Breast epithelium (tissue), 4 donors: ENCODE data around the gene ARG1. TPM values are rescaled to one million over a fixed set of nuclear protein-coding genes. Genes with fewer than 3 reads are reported as not detected.

Experiments used
- DNase-seq, 2 donors: peaks; one replicate each; pipeline ENCODE4 v3.0.0-alpha.2; 2019; ENCODE audit warnings: low spot score in 2 of 2
- H3K27ac ChIP-seq, 2 donors: fragments of 200-600 bp; sonication (generic) in 1 of 2; one replicate each; pipeline ENCODE4 v1.5.1; 2016 to 2019; ENCODE audit warnings: mild to moderate bottlenecking in 1 of 2
- H3K27me3 ChIP-seq, 2 donors: fragments of 200-600 bp; sonication (generic) in 1 of 2; one replicate each; pipeline versions ENCODE4 v1.5.1 to v1.6.0; 2017 to 2019; ENCODE audit warnings: control low read depth in 1 of 2, mild to moderate bottlenecking in 1 of 2
- H3K36me3 ChIP-seq: fragments of 200-600 bp; one replicate; pipeline ENCODE4 v1.5.1; 2019
- H3K4me1 ChIP-seq, 2 donors: fragments of 200-600 bp; sonication (generic); one replicate each; pipeline ENCODE4 v1.5.1; 2016 to 2019; ENCODE audit warnings: control low read depth in 1 of 2
- H3K4me3 ChIP-seq, 3 donors: fragments of 200-600 bp; sonication (generic); 1 replicate in 2 of 3; 2 replicates in 1 of 3; pipeline ENCODE4 v1.5.1; 2016 to 2019; ENCODE audit warnings: mild to moderate bottlenecking in 3 of 3, moderate library complexity in 2 of 3
- H3K9me3 ChIP-seq, 2 donors: fragments of 200-600 bp; sonication (generic) in 1 of 2; one replicate each; pipeline ENCODE4 v1.5.1; 2016 to 2019; ENCODE audit warnings: control low read depth in 1 of 2
- POLR2A ChIP-seq: fragments of 450-650 bp; IDR thresholded peaks from one replicate; pipeline ENCODE4 v1.6.1; 2016; ENCODE audit warnings: antibody characterized with exemption, mild to moderate bottlenecking, moderate library complexity
- POLR2AphosphoS5 ChIP-seq, 3 donors: sonication (generic); formaldehyde crosslinking; IDR thresholded peaks; one replicate each; pipeline ENCODE4 v1.6.1; 2017; ENCODE audit warnings: antibody characterized with exemption in 3 of 3
- intact Hi-C: fragments of 100-400 bp; cut with DNase I; formaldehyde crosslinking; loops from one replicate; pipeline ENCODE4 v1.15.1; 2023; ENCODE audit warnings: low total_unique reads
- total RNA-seq, 3 donors: library from RNA; depleted of rRNA; stranded (reverse); fragments of >200 nt; gene quantifications; one replicate each; pipeline ENCODE4 v1.1.0, GENCODE V29; 2016
- TF ChIP-seq, protein P1 (sequence below), 3 donors: fragments of 450-650 bp; IDR thresholded peaks; one replicate each; pipeline ENCODE4 v1.5.1; 2016 to 2017; ENCODE audit warnings: antibody characterized with exemption in 3 of 3, mild to moderate bottlenecking in 3 of 3, moderate library complexity in 3 of 3

ARG1 gene
- total RNA-seq, 3 donors from 2014 or later, result 0.29 TPM; not detected in 2

DNA sequence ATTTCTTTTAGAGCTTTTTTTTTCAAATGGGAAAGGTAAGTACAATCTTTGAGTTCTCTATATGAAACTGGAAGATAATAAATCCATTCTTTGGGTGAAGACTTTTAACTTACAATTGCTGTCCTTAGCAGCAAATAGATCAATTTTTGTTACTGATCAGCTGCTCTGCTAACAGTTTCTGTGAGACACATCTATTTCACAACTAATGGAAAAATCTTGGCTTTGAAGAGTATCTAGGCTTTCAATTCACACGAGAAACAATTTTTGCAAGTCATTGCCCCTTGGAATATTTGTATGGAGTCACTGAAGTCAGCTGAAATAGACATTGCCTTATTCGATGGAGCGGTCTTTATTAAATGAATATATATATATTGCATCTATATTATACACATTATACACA, 20.5 kb upstream of the ARG1 start:
- H3K36me3 ChIP-seq, result no peaks in the 10 kb centered on the region
- H3K27me3 ChIP-seq, result no peaks in the 10 kb centered on the region
- H3K27ac ChIP-seq, result no peak overlapping the region
- TF ChIP-seq, protein P1, sequence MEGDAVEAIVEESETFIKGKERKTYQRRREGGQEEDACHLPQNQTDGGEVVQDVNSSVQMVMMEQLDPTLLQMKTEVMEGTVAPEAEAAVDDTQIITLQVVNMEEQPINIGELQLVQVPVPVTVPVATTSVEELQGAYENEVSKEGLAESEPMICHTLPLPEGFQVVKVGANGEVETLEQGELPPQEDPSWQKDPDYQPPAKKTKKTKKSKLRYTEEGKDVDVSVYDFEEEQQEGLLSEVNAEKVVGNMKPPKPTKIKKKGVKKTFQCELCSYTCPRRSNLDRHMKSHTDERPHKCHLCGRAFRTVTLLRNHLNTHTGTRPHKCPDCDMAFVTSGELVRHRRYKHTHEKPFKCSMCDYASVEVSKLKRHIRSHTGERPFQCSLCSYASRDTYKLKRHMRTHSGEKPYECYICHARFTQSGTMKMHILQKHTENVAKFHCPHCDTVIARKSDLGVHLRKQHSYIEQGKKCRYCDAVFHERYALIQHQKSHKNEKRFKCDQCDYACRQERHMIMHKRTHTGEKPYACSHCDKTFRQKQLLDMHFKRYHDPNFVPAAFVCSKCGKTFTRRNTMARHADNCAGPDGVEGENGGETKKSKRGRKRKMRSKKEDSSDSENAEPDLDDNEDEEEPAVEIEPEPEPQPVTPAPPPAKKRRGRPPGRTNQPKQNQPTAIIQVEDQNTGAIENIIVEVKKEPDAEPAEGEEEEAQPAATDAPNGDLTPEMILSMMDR (IDR thresholded peaks at IDR 0.05), result no peak
- TF ChIP-seq POLR2AphosphoS5 (IDR thresholded peaks at IDR 0.05) (no peak), POLR2A (no peak)
- intact Hi-C loops, result no loop called here
- no peak overlapping the region for H3K4me3 ChIP-seq
- DNase-seq, result no peak
- no peaks in the 10 kb centered on the region for H3K4me1 ChIP-seq
- no peaks in the 10 kb centered on the region for H3K9me3 ChIP-seq

DNA sequence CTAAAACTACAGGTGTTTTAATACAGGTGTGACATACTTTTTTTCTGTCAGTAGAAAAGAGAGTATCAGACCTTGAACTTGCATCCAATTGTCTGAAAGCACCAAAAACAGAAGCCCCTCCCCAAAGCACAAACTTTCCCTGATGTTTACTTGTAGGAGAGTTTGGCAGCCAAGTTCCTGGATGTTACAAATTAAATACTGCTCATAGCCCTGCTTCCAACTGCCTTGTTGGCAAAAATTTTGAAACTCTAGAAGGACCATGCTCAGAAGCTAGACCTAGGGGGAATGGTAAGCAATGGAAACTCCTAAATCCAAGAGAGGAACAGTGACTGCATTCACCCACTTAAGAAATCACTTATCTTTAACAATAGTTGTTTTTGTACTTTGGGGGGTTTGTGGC, 17.0 kb upstream of the ARG1 start:
- no peaks in the 10 kb centered on the region for H3K36me3 ChIP-seq
- H3K9me3 ChIP-seq, result no peaks in the 10 kb centered on the region
- H3K4me3 ChIP-seq, result no peak overlapping the region
- no peaks in the 10 kb centered on the region for H3K4me1 ChIP-seq
- H3K27ac ChIP-seq, result no peak overlapping the region
- no peaks in the 10 kb centered on the region for H3K27me3 ChIP-seq
- no peak for TF ChIP-seq POLR2AphosphoS5 (IDR thresholded peaks at IDR 0.05)
- TF ChIP-seq POLR2A, result no peak
- TF ChIP-seq, protein P1 (IDR thresholded peaks at IDR 0.05), result no peak
- DNase-seq, result no peak
- intact Hi-C loops, result no loop called here

DNA sequence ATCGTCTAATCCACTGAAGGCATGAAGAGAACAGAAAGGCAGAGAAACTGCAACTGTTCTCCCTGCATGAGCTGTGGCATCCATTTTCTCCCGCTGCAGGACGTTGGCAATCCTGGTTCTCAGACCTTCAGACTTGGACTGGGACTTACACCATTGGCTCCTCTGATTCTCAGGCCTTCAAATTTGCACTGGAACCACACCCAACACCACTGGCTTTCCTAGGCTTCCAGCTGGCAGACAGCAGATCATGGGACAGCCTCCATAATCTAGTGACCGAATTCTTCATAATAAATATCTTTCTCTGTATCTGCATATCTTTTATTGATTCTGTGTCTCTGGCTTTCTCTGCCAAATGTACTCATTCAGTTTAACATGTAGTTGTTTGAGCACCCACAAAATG, 14.1 kb upstream of the ARG1 start:
- intact Hi-C loops, result no loop called here
- no peaks in the 10 kb centered on the region for H3K27me3 ChIP-seq
- no peak for DNase-seq
- no peak overlapping the region for H3K27ac ChIP-seq
- H3K36me3 ChIP-seq, result no peaks in the 10 kb centered on the region
- H3K9me3 ChIP-seq, result no peaks in the 10 kb centered on the region
- no peak overlapping the region for H3K4me3 ChIP-seq
- no peaks in the 10 kb centered on the region for H3K4me1 ChIP-seq
- no peak for TF ChIP-seq POLR2AphosphoS5 (IDR thresholded peaks at IDR 0.05)
- TF ChIP-seq POLR2A, result no peak
- TF ChIP-seq, protein P1 (IDR thresholded peaks at IDR 0.05), result no peak

DNA sequence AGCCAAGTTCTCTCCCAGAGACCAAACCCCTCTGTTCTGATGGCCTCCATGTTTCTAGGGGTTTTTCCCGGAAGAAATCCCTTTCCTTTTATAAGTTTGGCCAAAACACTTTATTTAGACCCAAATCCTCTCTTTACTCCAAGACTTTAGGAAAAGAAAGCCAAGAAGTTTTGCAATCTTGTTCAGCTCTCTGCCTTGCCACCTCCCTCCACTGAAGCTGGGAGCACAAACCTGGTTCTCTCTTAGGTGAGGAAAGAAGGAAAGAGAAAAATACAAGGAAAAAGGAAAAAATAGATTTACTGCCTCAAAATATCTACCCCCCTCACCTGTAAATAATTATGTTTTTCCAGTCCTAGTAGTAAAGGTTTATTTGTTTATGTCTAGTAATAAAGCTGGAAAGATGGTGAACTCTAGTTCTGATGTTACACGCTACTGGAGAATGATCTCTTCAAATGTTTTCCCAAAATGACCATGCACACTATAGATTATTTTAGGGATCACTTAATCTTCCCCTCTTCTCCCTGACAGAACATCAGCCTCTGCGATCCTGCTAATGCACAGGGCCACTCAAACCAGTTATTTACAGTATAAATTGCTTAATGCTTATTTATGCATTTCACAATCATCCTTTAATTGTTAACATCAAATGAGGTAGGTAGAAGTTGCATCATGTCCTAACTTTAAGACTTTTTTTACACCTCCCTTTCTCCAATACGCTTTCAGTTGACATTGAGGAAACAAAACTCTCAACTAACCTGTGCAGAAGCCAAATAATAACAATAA, 10.9 kb upstream of the ARG1 start:
- H3K4me1 ChIP-seq, result no peaks in the 10 kb centered on the region
- H3K27me3 ChIP-seq, result no peaks in the 10 kb centered on the region
- H3K36me3 ChIP-seq, result no peaks in the 10 kb centered on the region
- DNase-seq, result no peak
- no peaks in the 10 kb centered on the region for H3K9me3 ChIP-seq
- H3K27ac ChIP-seq, result no peak overlapping the region
- no peak for TF ChIP-seq POLR2AphosphoS5 (IDR thresholded peaks at IDR 0.05)
- TF ChIP-seq, protein P1 (IDR thresholded peaks at IDR 0.05), result no peak
- no peak for TF ChIP-seq POLR2A
- H3K4me3 ChIP-seq, result no peak overlapping the region
- intact Hi-C loops, result no loop called here

DNA sequence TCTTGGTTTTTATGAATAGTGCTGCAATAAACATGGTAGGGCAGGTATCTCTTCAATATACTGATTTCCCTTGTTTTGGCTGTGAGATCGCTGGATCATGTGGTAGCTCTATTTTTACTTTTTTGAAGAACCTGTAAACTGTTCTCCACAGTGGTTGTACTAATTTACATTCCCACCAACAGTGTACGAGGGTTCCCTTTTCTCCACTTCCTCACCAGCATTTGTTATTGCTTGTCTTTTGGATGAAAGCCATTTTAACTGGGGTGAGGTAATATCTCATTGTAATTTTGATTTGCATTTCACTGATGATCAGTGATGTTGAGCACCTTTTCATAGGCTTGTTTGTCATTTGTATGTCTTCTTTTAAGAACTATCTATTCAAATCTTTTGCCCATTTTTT, 8.0 kb upstream of the ARG1 start:
- TF ChIP-seq, protein P1 (IDR thresholded peaks at IDR 0.05), result no peak
- TF ChIP-seq POLR2AphosphoS5 (IDR thresholded peaks at IDR 0.05) (no peak), POLR2A (no peak)
- H3K9me3 ChIP-seq, result no peaks in the 10 kb centered on the region
- H3K4me1 ChIP-seq, result no peaks in the 10 kb centered on the region
- no peak overlapping the region for H3K27ac ChIP-seq
- no peak overlapping the region for H3K4me3 ChIP-seq
- H3K27me3 ChIP-seq, result no peaks in the 10 kb centered on the region
- no peaks in the 10 kb centered on the region for H3K36me3 ChIP-seq
- intact Hi-C loops, result no loop called here
- DNase-seq, result no peak
